G401 (cell line): ENCODE measurements around the gene TMEM31. TPM values are rescaled to one million over a fixed set of nuclear protein-coding genes. Genes with fewer than 3 reads are reported as not detected.
A peak's percentile ranks its signal among the peaks of the same experiment; 100 is the strongest.

Experiments
- DNase-seq: peaks from one replicate; pipeline ENCODE4 v3.0.0-alpha.2; 2015; ENCODE audit warnings: low spot score
- in situ Hi-C: cut with HindIII; loops from 2 replicates; pipeline ENCODE4 v1.10.0; 2016; ENCODE audit warnings: low sequenced_read_pairs, mixed read lengths
- total RNA-seq: library from RNA; depleted of rRNA; stranded (reverse); fragments of >200 nt; shearing (Covaris generic); gene quantifications from 2 replicates; pipeline ENCODE4 v1.2.3, GENCODE V29; 2014; rRNA removed

Gene TMEM31, protein sequence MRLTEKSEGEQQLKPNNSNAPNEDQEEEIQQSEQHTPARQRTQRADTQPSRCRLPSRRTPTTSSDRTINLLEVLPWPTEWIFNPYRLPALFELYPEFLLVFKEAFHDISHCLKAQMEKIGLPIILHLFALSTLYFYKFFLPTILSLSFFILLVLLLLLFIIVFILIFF
- total RNA-seq: not detected in 2 replicates

DNA sequence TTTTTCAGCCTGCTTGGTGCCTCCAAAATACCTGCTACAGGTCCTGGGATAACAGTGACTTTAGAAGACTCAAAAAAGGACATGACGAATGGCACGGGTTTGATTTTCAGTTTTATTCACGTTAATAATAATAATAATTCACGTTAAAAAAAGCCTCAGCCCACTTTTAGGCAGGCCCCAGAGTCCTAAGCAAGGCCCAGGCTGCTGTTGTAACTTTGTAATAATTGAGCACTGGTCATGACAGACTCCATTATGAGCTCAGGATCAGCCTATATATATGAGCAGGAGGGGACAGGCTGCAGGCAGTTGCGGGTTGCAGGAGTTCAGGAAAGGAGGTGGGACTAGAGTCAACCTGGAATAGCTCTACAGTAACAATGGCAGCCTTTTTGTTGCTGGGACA is at the start of gene TMEM31:
Gene TMEM31, plus strand, starts transcription at position 301 of the 400 bp plus-strand sequence. CDS start 1,350 bp downstream, outside the sequence.
- in situ Hi-C loops: no loop called here
- no peak for DNase-seq

DNA sequence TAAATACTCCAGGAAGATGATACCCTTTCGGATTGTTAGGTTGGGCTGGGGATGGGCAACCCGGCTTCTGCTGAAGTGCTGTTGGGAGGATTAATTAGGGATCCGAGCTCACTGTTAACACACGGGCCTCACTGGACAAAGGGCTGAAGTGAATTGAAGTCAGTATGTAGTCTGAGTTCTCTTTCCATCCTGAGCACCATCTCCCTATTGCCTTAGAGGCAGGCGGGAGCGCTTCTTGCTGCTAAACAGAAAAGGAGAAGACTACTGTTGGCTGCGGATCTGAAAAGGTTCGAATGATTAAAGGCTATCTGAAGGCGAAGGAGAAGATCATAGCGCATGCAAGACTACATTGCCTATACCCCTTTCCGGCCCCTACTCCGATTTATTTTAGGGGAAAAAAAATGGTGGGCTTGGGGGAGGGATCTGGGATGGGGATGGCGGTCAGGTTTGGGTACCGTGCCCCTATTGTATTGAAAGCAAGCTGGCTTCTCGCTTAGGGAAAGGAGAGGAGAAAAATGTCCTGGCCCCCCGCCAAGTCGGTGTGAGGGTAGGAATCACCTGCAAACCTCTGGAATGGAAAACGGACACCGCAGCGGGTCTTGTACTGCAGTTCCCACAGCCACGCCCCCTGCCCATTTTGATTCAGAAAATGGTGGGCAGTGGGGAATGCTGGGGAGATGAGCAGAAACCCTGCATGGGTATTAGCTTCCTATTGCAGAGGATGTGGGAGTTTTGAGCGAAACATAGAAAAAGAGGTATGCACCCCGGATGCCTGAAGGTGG is 46.5 kb upstream of the TMEM31 start:
- DNase-seq: peak; percentile 24
- in situ Hi-C loops: no loop called here

DNA sequence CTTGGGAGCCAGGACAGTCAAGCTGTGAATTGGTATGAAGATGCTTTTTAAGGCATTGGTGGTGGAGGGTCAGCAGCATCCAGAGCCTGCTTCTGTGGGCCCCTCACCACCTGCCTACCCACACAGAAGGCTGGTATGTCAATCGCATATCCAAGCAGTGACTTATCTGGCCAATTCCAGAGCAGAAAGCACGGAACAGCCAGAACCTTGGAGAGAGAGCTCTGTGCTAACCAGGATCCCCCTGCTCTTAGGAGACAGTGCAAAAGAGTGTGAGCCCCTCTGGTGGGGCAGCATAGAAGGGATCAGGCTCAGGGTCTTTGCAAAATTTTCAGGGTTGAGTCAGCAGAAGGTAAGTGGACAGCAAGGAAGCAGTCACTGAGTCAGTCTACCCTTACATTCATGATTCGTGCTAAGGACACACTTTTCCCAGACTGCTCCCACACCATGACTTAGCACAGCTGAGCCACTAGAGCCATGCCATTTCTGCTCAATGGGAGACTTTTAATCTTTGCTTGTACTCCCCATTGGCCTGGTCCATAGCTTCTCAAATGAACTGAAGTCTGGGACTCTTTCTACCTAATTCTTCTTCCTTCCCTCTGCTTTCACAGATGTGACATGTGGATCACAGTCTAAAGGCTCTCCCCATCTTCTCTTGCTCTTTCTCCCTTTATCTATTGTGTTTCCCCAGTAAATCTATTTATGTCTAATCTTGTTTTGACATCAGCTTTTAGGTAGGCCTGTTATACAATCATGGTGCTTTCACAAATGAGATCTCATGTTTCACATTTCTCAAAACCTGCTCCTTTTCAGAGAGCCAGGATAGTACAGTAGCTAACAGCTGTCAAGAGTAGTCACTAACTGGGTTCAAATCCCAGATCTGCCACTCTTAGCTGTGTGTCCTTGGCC is 44.3 kb upstream of the TMEM31 start:
- in situ Hi-C loops: no loop called here
- no peak for DNase-seq

DNA sequence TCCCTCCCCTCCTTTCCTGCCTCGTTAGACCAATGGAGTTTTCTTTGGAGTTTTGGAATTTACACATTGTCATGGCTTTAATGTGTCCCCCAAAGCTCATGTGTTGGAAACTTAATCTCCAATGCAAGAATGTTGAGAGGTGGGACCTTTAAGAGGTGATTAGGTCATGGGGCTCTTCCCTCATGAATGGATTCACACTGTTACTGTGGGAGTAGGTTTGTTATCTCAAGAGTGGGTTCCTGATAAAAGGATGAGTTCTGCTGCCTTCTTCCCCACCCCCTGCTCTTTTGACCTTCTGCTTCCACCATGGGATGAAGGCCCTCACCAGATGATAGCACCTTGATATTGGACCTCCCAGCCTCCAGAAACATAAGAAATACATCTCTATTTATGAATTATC is 41.0 kb upstream of the TMEM31 start:
- in situ Hi-C loops: no loop called here
- no peak for DNase-seq

DNA sequence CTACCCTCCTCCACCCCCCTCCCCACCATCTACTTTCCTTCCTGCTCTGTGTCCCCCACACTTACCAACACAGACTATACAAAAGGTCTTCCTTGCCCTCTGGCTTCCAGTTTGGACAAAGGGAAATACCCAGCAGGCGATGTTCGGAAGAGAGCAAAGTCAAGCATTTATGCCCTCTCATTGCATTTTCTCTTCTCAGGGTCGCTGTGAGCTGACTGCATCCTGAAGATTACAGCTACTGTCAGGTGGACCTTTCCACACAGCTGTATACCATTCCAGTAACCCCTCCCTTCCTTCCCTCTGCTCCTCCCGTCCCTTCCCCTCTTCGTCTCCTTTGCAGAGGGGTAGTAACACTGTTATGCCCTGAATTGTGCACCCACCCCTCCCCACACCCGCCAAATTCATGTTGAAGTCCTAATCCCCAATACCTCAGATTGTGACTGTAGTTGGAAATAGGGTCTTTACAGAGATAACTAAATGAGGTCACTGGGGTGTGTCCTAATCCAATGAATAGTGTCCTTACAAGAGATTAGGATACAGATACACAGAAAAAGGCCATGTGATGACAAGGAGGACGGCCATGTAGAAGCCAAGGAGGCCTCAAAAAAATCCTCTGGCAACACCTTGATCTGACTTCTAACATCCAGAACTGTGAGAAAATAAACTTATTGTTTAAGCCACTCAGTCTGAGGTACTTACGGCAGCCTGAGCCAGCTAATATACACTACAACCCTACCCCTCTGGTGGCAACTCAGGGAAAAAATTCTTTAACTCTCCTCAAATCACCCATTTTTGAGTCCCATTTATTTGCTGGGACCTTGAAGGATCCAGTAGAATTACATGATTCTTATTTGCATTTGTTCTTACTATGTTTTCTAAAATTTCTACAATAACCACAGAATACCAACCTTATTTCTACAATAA is 35.9 kb upstream of the TMEM31 start:
- DNase-seq: no peak
- in situ Hi-C loops: no loop called here

DNA sequence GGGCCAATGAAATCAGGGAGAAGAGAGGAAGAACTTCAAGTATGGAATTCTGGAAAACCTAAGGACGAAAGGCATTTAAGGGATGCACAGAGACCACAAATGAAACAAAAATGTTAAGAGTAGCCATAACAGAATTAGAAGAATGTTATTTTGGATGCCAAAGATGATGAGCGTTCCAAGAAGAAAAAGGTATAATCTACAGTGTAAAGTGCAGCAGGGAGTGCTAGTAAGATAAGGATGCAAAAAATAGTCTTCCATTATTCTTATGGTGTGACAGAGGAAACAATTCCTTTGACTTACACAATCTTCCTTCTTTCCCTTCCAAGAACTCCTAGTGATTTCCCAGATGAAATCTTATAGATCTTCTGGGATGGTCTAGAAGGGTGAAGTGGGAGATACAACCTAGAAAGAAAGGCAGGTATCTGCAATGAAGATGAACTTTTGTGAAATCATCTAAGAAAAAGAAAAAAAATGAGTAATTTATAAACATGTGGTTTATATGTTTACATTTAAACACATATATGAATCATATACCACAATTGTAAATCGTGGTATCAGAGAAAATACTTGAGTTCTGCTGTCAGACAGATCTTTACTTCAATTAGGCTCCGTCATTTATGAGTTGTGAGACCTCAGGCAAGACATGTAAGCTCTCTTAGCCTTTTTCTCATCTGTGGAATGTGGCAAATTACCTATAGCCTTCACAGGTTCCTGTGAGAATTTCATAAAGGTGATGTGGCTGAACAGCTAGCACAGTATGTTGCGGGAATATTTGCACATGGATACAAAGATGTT is 32.3 kb upstream of the TMEM31 start:
- in situ Hi-C loops: no loop called here
- DNase-seq: no peak

DNA sequence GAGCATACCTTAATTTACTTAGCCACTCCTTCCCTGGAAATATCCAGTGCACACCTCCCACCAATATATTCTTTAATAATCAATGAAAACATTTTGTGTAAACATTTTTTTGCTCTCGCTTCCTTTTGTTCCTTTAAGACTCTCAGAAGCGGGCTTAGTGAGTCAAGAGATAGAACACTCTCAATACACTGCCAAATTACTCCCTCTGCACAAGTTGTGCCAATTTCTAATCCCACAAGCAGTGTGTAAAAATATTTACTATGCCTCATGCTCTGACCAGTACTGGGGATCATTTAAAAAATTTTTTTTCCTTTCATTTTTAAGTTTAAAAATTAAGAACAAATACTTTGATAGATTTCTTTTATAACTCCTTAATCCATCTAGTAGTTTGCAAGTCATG is 29.3 kb upstream of the TMEM31 start:
- no peak for DNase-seq
- in situ Hi-C loops: no loop called here

DNA sequence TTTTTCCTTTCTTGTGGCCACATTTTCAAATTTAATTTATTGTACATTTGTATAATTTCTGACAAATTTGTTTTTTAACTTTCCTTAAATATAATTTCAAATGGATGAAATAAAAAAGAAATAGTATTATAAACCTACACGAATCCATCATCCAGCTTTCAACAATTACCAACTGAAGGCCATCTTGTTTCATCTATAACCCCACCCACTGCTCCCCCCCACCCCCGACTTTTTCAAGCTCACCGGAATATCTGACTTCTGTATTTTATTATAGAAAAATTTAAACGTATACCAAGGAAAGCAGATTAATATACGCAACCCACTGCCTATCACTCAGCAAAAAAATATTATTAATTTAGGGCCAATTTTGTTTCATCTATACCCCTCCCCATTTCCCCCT is 25.3 kb upstream of the TMEM31 start:
- in situ Hi-C loops: no loop called here
- DNase-seq: no peak

DNA sequence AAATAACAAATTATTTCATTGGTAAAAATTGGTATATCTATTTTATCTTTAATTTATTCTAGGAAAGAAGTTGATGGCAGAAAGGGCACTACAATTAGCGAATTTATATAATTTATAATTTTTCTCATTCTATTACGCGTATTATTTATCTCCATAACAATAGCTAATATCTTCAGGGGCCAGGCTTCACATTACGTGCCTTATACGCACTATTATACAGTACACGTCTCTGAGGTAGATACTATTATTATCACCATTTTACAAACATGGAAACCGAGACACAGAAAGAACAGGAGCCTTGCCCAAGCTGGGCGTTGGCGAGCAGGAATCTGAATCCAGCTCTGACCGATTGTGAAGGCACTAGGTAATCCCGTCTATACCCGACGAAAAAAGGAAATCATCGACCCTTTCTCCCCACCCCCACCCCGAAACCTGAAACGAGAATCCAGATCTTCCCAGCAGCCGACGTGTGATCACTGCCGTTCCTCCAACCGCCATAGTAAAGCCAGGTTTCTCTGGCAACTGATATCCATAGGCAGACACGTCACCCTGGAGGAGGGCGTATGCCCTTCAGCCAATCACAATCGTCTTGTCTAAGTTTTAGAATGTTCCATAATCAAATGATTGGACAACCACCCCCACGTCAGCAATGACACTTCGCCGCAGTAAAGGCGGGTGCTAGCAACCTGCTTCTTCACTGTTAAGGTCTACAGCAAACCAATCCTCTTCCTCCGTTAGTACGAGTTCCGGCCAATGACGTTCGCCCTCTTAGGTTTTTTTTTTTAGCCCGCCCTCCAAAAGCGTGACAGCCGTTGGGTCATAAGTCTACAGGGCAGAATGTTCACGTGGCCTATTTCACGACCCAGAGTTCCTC is 24.3 kb upstream of the TMEM31 start, which contains the start of gene MORF4L2:
Gene MORF4L2, minus strand, starts transcription at position 501 of the 874 bp plus-strand sequence. CDS start 9,672 bp downstream, outside the sequence.
- in situ Hi-C loops: no loop called here
- peak; percentile 98 for DNase-seq

DNA sequence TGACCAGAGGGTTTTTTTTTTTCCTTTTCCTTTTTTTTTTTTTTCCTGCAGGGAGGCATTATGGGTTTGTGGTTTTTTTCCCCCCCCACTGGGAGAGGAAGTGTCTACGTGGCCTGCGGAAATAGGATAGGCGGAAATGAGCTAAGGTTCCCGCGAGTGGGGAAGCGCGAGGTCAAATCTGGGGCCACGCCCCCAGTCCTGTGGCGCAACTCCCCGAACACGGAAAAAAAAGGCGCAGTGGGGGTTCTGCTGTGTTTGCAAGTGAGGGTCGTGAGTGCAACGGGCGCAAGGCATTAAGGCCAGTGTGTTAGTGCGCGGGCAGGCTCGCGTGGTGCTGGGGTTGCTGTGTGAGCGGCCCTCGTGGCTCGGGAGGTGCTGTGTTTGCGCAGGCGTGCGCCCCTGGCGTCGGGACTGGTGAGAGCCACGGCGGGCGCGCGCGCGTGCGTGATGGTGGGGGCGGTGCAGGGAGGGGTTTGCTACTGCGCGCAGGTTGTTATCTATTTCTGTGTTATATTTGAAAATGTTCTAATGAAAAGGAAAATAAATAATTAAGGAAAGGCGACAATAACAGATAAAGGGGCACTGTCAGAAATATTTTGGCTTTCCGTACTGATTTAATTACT is 23.5 kb upstream of the TMEM31 start:
- in situ Hi-C loops: no loop called here
- peak; percentile 76 for DNase-seq

DNA sequence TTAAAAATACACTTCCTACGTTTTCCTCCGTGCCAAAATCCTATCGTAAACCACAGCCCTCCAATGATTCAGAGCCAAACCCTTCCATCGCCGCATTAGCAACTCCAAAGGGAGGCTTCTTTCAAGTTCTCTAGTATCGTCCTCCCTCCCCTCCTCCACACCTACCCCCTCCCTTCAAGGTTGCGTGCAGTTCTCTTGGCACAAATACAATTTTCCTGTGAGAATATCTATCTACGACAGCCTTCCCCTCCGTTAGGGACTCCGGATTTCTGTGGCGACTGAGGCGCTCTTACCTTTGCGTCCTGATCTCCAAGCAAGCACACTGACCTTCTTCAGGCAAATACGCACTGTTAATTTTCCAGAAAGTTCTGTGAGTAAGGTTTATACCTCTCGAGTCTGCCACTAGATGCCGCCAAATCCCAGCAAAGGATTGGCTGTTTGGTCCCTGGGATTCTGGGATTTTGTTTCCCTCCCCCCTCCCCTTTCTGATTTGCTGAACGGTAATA is 23.0 kb upstream of the TMEM31 start:
- in situ Hi-C loops: no loop called here
- peak; percentile 81 for DNase-seq

DNA sequence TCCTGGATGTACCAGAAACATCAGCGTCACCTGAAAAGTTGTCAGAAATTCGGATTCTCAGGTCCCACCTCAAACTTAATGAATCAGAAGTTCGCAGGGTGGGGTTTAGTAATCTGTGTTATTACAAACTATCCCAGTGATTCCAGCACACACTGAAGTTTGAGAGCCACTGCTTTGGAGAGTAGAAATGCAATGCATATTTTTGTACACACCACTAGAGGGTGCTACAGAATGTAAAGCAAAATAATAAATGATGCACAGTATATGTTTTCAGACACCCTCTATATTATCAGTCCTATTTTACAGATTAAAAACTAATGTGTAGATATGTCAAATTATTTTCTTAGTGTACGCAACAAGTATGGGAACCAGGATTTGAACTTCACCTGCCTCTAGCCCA is 21.8 kb upstream of the TMEM31 start:
- in situ Hi-C loops: no loop called here
- peak; percentile 69 for DNase-seq

DNA sequence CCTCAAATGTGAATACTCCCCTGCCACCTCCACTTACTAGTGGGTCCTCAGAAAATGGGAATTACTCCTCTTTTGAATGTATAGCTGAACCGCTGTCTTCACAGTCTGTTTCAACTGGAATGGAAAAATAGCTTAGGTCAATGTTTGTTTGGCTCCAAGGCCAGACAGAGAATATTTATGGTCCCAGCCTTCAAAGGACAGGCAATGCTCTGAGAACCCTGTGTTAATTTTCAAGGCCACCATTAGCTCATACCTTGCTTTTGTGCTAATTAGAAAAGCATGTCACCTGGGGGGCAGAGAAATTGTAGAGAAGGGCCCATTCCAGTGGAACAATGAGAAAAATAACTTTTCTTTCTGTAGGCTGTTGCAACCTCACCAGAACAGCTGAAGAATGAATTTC is 19.6 kb upstream of the TMEM31 start:
- in situ Hi-C loops: no loop called here

DNA sequence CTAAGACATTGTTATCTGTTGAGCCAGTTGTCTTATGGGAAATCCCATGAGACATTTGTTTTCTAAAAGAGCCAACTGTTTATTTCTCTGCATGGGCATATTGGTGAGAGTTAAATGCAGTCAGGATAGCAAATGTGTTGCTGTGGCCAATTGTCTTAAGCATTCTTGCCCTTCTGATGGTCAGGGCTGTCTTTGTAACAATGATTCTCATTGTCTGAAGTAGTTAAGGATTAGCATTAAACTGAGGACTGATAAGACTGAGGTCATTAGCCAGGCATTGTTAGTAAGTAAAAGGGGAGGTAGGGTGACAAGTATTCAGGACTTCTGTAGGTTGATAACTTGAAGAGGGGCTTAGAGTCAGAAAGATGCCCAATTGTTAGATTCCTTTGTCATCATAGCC is 13.0 kb upstream of the TMEM31 start:
- in situ Hi-C loops: no loop called here
- no peak for DNase-seq

More for the DNA sequence above, 19.6 kb upstream of the TMEM31 start:
- no peak for DNase-seq

DNA sequence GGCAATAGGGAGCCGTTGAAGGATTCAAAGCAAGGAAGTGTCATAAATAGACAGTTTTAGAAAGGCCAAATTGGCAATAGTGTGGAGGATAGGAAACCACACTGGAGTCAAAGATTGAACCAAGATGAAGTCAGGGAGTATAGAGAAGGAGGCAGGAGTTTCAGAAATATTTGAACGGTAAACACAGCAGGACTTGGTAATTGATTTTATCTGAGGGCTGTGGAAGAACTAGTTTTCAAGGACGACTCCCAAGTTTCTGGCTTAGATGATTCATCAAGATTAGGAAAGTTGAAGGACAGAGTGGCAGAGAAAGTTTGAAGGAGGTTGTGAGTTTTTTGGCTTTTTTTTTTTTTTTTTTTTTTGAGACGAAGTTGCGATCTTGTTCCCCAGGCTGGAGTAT is 11.5 kb upstream of the TMEM31 start:
- in situ Hi-C loops: no loop called here

DNA sequence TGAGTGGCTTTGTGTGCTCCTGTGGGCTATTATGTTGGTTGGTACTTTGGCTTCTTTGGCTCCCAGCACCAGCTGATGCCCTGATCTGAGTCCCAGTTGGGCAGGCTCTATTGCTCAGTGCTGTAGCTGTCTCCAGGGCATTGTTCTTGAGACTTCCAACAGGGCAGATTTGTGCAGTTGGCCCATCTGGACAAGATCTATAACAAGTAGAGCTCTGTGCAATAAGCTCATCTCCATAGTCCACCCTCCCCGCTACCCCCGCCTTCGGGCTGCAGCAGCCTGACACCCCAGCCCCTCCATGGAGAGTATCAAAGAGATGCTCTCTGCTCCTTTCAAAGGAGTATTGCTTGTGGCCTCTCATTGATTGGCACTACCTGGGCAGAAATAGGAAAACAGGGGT is 5.8 kb upstream of the TMEM31 start:
- in situ Hi-C loops: no loop called here
- DNase-seq: no peak

More for the DNA sequence above, 11.5 kb upstream of the TMEM31 start:
- no peak for DNase-seq
